Endodermal cell (in vitro differentiated cells): ENCODE data around the gene TRIP4. TPM values are rescaled to one million over a fixed set of nuclear protein-coding genes. Genes with fewer than 3 reads are reported as not detected.
A peak's percentile ranks its signal among the peaks of the same experiment; 100 is the strongest.

ENCODE experiments used
- DNase-seq: peaks from one replicate; pipeline ENCODE4 v3.0.0-alpha.2; 2017
- H3K27ac ChIP-seq: 2 replicates; pipeline ENCODE4 v1.5.1; 2013; ENCODE audit warnings: mild to moderate bottlenecking, low read depth, low read length, moderate library complexity
- H3K27me3 ChIP-seq: 2 replicates; pipeline ENCODE4 v1.6.1; 2013; ENCODE audit warnings: mild to moderate bottlenecking, low read length, moderate library complexity; ENCODE audit not compliant: insufficient read depth, control insufficient read depth, poor library complexity, severe bottlenecking
- H3K36me3 ChIP-seq: 2 replicates; pipeline ENCODE4 v1.7.0; 2013; ENCODE audit warnings: mild to moderate bottlenecking, low read length, moderate library complexity; ENCODE audit not compliant: control insufficient read depth, insufficient read depth
- H3K4me1 ChIP-seq: one replicate; pipeline ENCODE4 v1.7.0; 2013; ENCODE audit warnings: low read length; ENCODE audit not compliant: control insufficient read depth, insufficient read depth
- H3K4me3 ChIP-seq: 2 replicates; pipeline ENCODE4 v1.5.1; 2013; ENCODE audit warnings: mild to moderate bottlenecking, low read length, moderate library complexity
- H3K9ac ChIP-seq: 2 replicates; pipeline ENCODE4 v1.6.1; 2013; ENCODE audit warnings: mild to moderate bottlenecking, low read length, moderate library complexity; ENCODE audit not compliant: poor library complexity, severe bottlenecking; ENCODE audit errors: extremely low read depth
- H3K9me3 ChIP-seq: 2 replicates; pipeline ENCODE4 v1.6.1; 2013; ENCODE audit warnings: mild to moderate bottlenecking, low read length, moderate library complexity; ENCODE audit not compliant: control insufficient read depth
- H3K27ac Mint-ChIP-seq: 2 replicates; pipeline ENCODE4 v1.8.0; 2020; ENCODE audit warnings: mixed read lengths
- H3K27me3 Mint-ChIP-seq: 2 replicates; pipeline ENCODE4 v1.8.0; 2021; ENCODE audit warnings: mild to moderate bottlenecking, mixed read lengths; ENCODE audit not compliant: insufficient read depth
- H3K36me3 Mint-ChIP-seq: 2 replicates; pipeline ENCODE4 v1.8.0; 2020; ENCODE audit warnings: low read depth, mixed read lengths
- H3K4me1 Mint-ChIP-seq: 2 replicates; pipeline ENCODE4 v1.8.0; 2020; ENCODE audit warnings: mixed read lengths
- H3K4me3 Mint-ChIP-seq: 2 replicates; pipeline ENCODE4 v1.8.0; 2020; ENCODE audit warnings: mild to moderate bottlenecking, moderate library complexity, mixed read lengths
- H3K9me3 Mint-ChIP-seq: 2 replicates; pipeline ENCODE4 v1.8.0; 2020; ENCODE audit warnings: mild to moderate bottlenecking, mixed read lengths
- CTCF ChIP-seq: fragments of 200-600 bp; sonication (generic); conservative IDR thresholded peaks from 2 replicates; pipeline ENCODE4 v1.5.0; 2021; ENCODE audit warnings: antibody characterized with exemption, mild to moderate bottlenecking
- WGBS, 2 experiments: methylation state at CpG; one replicate each; pipeline versions ENCODE4 v1.1.5 to v1.1.7; 2013; ENCODE audit warnings: missing lambda C conversion rate in 2 of 2, mixed read lengths in 1 of 2; ENCODE audit not compliant: insufficient coverage in 1 of 2, insufficient read length in 1 of 2; 5-methylcytosine and 5-hydroxymethylcytosine counted together
- total RNA-seq, 2 donors: library from RNA; stranded (reverse); fragmentation: NEBNext Ultra II Directional in 1 of 2; extraction: Animal tissue kit (Norgen Biotek cat#: 25700) in 1 of 2; gene quantifications; 2 replicates in 1 of 2; 3 replicates in 1 of 2; pipeline ENCODE4 v1.2.1, GENCODE V29; 2021

The TRIP4 gene
- total RNA-seq, 2 donors from 2014 or later: 26.5 to 29.1 TPM

DNA sequence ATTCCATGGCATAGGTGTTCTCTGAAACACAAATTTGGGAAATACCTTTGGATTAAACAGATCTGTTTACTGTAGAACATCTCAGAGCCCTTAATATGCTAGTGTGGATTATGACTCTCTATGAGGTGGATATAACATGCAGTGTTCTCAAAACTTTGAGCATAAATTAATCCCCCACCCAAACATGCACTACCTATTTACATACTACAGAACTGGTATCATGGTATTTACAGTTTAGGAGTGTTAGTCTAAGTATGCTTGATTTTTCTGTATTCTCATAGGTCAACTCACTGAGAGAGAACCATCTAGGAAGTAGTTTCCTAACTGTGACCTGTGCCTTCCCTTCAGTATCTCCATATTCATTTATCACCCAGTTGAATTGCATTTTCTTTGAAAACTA lies 41.8 kb downstream of the TRIP4 start:
- Histone ChIP-seq H3K9ac (no peak overlapping the region), H3K27me3 (no peaks in the 10 kb centered on the region), H3K36me3 (peaks cover 53% of the 10 kb centered on the region), H3K4me3 (no peak overlapping the region), H3K9me3 (no peaks in the 10 kb centered on the region), H3K27ac (no peak overlapping the region), H3K4me1 (peaks cover 9% of the 10 kb centered on the region)
- peak overlapping the region; percentile 5 for H3K27ac Mint-ChIP-seq
- no peak overlapping the region for H3K4me3 Mint-ChIP-seq
- H3K27me3 Mint-ChIP-seq: no peaks in the 10 kb centered on the region
- DNase-seq: no peak
- H3K9me3 Mint-ChIP-seq: no peaks in the 10 kb centered on the region
- TF ChIP-seq CTCF: no peak
- peaks cover 46% of the 10 kb centered on the region for H3K36me3 Mint-ChIP-seq
- peaks cover 19% of the 10 kb centered on the region for H3K4me1 Mint-ChIP-seq

- 17 to 29% methylated on average over 1 to 3 of the region's 3 CpGs for WGBS, 2 experiments
- no peaks in the 10 kb centered on the region for H3K9me3 ChIP-seq
Measured at GRCh38 chr15:64430000-64430735, 42.5 kb downstream of the TRIP4 start.

DNA sequence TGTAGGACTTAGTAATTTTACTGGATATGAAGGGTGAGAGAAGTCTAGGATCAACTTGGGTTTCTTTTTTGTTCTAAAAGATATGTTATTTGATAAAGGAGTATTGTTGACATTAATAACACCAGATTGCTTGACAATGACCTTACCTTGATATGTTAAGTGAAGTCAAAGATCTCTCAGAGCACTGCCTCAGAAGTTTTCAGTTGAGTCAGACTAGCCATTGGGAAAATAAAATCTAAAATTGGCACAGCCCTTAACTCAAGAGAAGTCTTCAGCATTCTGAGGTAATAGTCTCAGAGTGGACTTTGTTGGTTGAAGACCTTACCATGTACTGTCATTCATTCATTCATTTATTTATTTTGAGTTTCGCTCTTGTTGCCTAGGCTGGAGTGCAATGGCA lies 50.3 kb downstream of the TRIP4 start:
- no peaks in the 10 kb centered on the region for H3K27me3 Mint-ChIP-seq
- no peak overlapping the region for H3K27ac ChIP-seq
- H3K9me3 Mint-ChIP-seq: no peaks in the 10 kb centered on the region
- whole genome bisulfite sequencing, 2 experiments: 100% methylated on average over 1 of the region's 1 CpG; no CpG with 5 or more reads in 1 of the 2 experiments
- H3K9ac ChIP-seq: no peak overlapping the region
- H3K36me3 Mint-ChIP-seq: peaks cover 33% of the 10 kb centered on the region
- no peak for TF ChIP-seq CTCF
- H3K4me1 ChIP-seq: no peaks in the 10 kb centered on the region
- no peak overlapping the region for H3K27ac Mint-ChIP-seq
- no peak overlapping the region for H3K4me3 Mint-ChIP-seq
- no peaks in the 10 kb centered on the region for H3K27me3 ChIP-seq
- H3K9me3 ChIP-seq: no peaks in the 10 kb centered on the region
- H3K36me3 ChIP-seq: peaks cover 21% of the 10 kb centered on the region
- peaks cover 10% of the 10 kb centered on the region for H3K4me1 Mint-ChIP-seq
- no peak for DNase-seq
- no peak overlapping the region for H3K4me3 ChIP-seq

More at GRCh38 chr15:64430000-64430735, 42.5 kb downstream of the TRIP4 start:
- H3K4me1 Mint-ChIP-seq: peaks cover 19% of the 10 kb centered on the region
- H3K4me1 ChIP-seq: peaks cover 9% of the 10 kb centered on the region
- TF ChIP-seq CTCF: no peak
- H3K4me3 Mint-ChIP-seq: no peak overlapping the region
- H3K9ac ChIP-seq: no peak overlapping the region
- H3K36me3 Mint-ChIP-seq: peaks cover 42% of the 10 kb centered on the region
- no peak overlapping the region for H3K4me3 ChIP-seq
- no peaks in the 10 kb centered on the region for H3K27me3 ChIP-seq
- peak overlapping the region; percentile 86 for H3K27ac Mint-ChIP-seq
- H3K36me3 ChIP-seq: peaks cover 48% of the 10 kb centered on the region
- peak overlapping the region; percentile 3 for H3K27ac ChIP-seq
- no peaks in the 10 kb centered on the region for H3K27me3 Mint-ChIP-seq
- DNase-seq: peak; percentile 90
- no peaks in the 10 kb centered on the region for H3K9me3 Mint-ChIP-seq
